ENCODE data around the gene HPCAL1.

The HPCAL1 gene

DNA sequence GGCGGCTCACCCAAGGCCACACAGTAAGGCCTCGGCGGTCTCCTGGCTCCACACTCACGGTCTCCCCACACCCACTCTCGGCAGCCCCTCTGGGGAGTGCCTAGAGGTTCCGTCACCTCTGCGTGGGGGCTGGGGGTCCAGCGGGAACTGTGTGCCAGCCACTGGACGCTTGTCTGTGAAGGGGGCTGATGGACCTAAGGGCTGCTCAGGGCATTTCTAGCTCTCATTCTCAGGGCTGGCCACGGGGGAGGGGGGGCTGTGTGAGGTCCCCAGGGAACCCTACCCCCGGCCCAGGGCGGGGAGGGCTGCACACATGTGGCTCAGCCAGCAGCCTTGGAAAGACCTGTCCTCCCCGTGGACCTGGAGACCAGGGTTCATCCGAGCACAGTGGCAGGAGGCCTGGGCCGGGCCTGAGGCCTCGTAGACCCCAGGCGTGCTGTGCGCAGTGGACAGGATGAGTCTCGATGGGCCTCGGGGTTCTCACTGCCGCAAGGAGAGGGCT lies 172.6 kb downstream of the HPCAL1 start:
- DNase-seq, result no peak

GRCh38 chr2:10475811-10476660 lies 173.3 kb downstream of the HPCAL1 start:
- no peak for DNase-seq

DNA sequence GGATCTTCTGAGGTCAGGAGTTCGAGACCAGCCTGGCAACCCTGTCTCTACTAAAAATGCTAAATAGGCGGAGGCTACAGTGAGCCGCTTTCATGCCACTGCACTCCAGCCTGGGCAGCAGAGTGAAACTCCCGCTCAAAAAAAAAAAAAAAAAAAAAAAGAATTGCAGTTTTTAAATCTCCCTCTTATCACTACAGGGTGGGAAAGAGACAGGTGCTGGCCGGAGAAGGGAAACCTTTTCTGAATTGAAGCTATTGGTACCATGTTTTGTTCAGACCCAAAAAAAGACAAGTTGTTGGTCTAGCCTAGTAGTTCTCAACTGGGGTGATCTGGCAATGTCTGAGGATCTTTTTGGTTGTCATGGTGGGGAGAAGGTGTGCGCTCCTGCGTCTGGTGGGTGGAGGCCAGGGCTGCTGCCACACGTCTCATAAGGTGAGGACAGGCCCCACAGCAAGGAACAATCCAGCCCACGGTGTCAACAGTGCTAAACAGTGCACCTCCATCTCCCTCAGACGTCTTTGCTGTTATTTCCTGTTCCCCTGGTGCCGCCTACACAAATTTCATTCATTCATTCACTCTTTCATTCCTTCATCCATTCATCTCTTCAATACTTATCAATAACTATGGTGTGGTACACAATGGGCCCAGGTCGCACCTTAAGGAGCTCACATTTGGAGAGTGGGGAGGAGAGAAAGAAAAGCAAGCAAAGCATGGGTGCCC lies 174.2 kb downstream of the HPCAL1 start:
- no peak for DNase-seq

Data from NCI-H345 (cell line).